ENCODE results near the gene CCNQ.

- no peak for TF ChIP-seq CTCF (IDR thresholded peaks at IDR 0.05; ENCODE audit: low read depth, low read length, poor library complexity, severe bottlenecking)
- TF ChIP-seq EZH2phosphoT487 (IDR thresholded peaks at IDR 0.05; ENCODE audit: borderline replicate concordance, low read length): no peak
These were observed 34.1 kb upstream of the CCNQ start for GRCh38 chrX:153633048-153633447.

Measured in DOHH2 (cell line).